Activated CD8-positive, alpha-beta memory T cell treated with anti-CD3 and anti-CD28 coated beads for 48 hours (primary cell): ENCODE measurements around the gene ARL3.
"Not testable (repeated sequence)": the region's sequence is repeated elsewhere in the genome, so short reads cannot be mapped to it uniquely, and the experiment has no call there.

Experiments
- DNase-seq, 3 experiments: peaks; one replicate each; pipeline ENCODE4 v3.0.0-alpha.2; 2020; ENCODE audit warnings: low read depth in 2 of 3, low spot score in 2 of 3

ARL3 gene

GRCh38 chr10:102738692-102739121, 24.5 kb upstream of the ARL3 start:
- DNase-seq = no peak

- no peak for DNase-seq
Measured at GRCh38 chr10:102735065-102735562, 20.9 kb upstream of the ARL3 start.

- DNase-seq = no peak
Measured at GRCh38 chr10:102732661-102733060, 18.5 kb upstream of the ARL3 start.

DNA sequence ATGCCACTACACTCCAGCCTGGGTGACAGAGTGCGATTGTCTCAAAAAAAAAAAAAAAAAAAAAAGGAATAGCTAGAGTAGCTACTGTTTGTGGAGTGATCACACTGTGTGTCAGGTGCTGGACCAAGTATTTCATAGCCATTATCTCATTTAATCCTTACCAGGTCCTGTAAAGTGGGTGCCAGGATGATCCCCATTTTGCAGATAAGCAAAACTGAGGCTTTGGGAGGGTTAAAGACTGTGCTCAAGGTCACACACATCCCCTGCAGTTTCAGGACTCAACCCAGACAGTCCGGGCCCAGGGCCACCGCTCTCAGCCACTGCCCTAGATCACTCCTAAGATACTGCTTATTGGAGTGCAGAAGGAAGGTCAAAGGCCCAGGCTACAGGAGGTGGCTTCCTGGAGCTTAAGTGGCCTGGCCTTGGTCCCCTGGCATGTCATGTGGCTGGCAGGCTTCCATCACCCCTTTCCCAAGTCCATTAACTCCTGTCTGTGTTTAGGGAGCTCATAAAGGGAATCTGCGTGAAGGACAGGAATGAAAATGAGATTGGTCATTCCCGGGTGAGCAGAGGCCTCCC, 17.1 kb upstream of the ARL3 start:
- no peak for DNase-seq

DNA sequence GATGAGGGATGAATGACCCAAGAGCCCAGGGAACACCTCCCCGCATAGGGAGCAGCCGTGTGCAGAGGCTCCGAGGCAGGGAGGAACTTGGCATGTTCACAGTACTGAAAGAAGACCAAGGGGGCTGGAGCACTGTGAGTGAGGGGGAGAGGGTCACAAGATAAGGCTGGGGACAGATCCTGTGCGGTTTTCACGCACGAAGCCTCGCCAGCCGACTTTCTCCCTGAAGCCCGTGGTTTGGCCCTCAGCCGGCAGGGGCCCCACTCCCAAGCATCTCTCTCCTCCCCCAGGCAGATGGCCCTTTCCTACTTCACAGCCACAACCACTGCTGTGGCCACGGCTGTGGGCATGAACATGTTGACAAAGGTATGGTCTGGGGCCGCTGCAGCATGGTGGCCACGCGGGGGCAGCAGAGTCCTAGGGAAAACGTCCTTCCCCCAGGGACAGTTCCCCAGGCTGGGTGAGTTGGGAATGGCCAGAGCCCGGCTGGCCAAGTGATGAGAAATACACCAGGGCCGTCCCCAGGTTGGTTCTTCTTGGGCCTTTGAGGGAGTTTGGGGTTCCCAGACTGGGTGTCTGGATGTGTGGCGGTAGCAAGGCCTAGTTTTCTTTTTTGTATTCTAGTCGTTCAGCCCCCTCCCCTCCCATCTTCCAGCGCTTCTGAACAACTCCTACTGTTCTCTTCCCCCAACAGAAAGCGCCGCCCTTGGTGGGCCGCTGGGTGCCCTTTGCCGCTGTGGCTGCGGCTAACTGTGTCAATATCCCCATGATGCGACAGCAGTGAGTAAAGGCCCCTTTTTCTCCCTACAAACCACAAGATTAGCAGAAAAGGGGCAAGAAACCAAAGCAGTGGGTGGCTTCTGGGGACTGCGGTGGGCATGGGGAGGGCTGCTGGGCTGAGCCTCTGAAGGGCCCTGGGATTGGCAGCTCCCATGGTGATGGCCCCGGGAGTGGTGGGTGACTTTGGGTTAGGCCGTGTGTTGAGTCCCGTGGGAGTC, 15.1 kb upstream of the ARL3 start:
- peak in 2 of 3 experiments; percentile 32 to 41 for DNase-seq

GRCh38 chr10:102727037-102727818, 13.0 kb upstream of the ARL3 start:
- no peak for DNase-seq

GRCh38 chr10:102726274-102726673, 12.1 kb upstream of the ARL3 start:
- no peak for DNase-seq

DNA sequence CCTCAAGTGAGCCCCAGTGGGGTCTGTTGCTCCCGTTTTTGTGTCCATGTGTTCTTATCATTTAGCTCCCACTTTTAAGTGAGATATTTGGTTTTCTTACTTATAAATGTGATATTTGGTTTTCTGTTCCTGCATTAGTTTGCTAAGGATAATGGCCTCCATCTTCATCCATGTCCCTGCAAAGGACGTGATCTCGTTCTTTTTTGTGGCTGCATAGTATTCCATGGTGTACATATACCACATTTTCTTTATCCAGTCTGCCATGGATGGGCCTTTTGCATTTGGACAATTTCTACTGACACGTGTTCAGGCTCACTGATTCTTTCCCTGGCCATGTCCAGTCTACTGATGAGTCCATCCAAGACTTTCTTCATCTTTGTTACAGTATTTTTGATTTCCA, 9.8 kb upstream of the ARL3 start:
- DNase-seq = no peak

GRCh38 chr10:102721954-102722353, 7.8 kb upstream of the ARL3 start:
- DNase-seq = no peak

GRCh38 chr10:102720775-102721301, 6.6 kb upstream of the ARL3 start:
- DNase-seq = no peak

GRCh38 chr10:102720337-102720736, 6.1 kb upstream of the ARL3 start:
- no peak for DNase-seq

DNA sequence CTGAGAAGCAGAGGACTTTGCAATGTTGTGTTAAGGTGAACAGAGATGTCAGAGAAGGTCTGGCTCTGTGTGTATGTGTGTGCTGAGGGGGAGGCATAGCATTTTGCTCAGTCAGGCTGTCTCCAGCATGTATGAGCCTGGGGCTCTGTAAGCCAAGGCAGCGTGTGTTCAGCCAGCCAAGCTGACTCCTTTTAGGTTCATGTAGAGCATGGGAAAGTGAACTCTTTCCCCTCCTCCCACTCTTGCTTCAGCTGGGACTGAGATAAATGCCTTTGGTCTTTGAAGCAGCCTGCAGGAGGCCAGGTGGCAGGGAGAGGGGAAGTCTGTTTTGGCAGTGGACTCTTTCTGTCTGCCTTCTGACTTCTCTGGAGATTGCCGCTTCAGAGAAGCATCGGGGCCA, 4.0 kb upstream of the ARL3 start:
- DNase-seq = no peak

DNA sequence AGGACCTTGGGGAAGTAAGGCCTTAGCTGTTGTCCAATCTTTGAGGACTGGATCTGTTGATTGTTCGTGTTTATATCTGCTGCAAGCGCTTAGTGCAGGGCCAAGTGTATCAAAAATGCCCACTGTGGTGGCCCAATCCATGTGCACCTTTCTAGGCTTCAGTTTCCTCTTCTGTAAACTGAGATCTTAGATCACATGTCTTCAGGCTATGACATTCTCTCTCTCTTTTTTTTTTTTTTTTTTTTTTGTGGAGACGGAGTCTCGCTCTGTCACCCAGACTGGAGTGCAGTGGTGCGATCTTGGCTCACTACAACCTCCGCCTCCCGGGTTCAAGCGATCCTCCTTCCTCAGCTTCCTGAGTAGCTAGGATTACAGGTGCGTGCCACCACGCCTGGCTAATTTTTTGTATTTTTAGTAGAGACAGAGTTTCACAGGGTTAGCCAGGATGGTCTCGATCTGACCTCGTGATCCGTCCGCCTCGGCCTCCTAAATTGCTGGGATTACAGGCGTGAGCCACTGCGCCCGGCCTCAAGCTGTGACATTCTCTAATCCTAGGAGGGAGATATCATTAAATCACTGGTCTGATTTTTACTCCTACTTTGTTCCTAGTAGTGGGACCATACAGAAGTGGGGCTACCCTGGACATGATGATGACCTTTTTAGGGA, 2.8 kb upstream of the ARL3 start:
- not testable (repeated sequence) for DNase-seq

DNA sequence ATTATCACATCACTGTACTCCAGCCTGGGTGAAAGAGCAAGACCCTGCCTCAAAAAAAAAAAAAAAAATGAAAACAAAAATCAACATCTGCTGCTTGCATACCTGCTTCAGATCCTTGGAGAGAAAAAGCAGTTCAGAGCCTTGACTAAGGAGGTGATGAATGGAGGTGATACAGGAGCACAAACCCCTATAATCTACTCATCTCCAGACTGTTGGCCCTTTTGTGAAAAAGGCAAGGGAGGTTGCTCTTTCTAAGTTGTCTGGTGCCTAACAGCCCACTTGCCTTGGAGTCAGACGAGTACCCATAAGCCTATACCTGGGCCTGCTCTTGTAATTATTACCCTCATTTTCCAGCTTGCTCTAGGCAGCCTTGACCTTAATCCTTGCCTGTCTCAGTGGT, 1.7 kb upstream of the ARL3 start:
- no peak for DNase-seq

DNA sequence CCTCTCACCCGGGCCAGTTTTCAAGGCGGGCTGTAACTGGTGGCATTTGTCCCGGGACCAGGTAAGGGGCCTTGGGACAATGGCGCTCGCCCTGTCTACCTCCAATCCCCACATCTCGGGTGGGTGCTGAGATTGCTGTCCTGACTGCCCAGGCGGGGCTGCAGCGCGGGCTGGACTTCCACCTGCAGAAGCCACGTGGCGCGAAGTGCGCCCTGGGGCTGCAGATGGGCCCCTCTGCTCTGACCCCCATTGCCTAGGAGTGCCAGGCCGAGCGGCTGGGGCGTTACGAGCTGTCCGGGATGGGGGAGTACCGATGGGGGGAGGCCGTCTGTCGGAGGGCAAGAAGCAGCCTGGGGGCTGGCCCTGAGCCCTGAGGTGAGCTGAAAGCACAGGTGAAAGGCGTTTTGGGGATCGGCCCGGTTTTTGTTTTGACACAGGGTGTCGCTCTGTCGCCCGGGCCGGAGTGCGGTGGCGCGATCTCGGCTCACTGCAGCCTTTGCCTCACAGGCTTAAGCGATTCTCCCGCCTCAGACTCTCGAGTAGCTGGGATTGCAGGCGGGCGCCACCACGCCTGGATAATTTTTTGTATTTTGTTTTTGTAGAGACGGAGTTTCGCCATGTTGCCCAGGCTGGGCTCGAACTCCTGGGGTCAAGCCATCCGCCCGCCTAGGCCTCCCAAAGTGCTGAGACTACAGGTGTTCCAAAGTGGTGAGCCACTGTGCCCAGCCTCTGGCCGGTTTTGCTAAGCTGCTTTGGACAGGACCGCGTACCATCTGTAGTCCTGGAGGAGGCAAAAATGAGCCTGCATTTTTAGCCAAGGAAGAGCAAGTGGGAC, 641 bp upstream of the ARL3 start, which contains the start of gene SFXN2:
TSS of gene SFXN2 (plus strand) at position 16 of the 835 bp plus-strand sequence. CDS start 12,001 bp downstream, outside the sequence.
- DNase-seq = peak in 1 of 3 experiments; percentile 29

GRCh38 chr10:102713539-102713813, 721 bp downstream of the ARL3 start:
- peak in 2 of 3 experiments; percentile 50 to 51 for DNase-seq

DNA sequence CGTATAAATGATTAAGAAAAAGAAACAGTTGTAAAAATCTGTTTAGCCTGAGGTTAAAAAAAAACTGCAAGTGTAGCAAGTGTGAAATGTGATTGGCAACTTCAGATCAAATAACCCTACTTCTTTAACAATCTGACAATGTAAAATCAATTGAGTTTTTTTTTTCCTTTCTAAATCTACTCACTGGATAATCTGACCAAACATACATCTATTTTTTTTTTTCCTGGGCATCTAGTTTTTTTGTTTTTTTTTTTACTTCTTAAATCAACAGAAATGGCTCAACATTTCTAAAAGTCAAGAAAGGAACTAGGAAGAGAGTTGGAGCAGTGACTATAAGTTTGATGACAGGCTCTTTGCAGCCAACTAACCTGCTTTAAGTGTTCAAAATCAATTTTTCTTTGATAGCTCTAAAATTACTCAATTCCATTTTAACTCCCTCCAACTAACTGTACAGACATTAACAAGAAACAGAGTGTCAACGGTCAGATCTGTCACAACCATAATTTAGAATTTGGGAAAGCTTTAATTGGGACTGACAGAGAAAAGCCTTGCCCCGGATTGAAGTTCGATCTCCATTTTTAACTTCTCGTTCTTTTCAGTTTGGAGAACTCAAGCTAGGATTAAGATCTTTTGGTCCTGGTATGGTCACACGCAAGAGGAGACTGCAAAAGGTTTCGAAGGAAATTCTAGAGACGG, 1.2 kb downstream of the ARL3 start:
- DNase-seq = no peak

DNA sequence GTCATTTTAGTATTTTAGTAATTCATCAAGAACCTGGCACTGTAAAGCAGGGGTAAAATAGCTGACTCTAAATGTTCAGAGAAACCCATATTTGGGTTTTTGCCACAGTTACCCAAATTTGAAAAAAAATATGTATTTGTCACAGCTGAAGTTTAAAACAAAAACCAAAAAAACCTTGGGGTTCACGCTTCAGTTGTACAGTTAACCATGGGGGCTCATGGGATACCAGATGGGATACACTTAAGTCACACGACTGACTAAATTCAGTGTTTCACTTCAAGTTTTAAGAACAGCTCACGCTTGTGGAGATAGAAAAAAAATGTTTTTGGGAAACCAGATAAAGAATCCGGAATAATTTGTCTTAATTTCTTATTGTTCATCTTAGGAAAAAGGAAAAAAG, 2.1 kb downstream of the ARL3 start:
- DNase-seq = no peak

GRCh38 chr10:102710609-102711008, 3.6 kb downstream of the ARL3 start:
- DNase-seq = no peak
